ENCODE measurements around the gene ZNF24.

Gene ZNF24

GRCh38 chr18:35334821-35335220, 9.4 kb downstream of the ZNF24 start:
- Histone ChIP-seq H3K4me3 (ENCODE audit: insufficient read depth, low read depth, low read length) (no peak overlapping the region), H3K27ac (ENCODE audit: insufficient read depth, low read depth, low read length, poor library complexity, severe bottlenecking) (no peak overlapping the region), H3K9me3 (ENCODE audit: control insufficient read depth, low read length) (no peaks in the 10 kb centered on the region), H3K4me1 (ENCODE audit: control insufficient read depth, insufficient read depth, low read length) (no peaks in the 10 kb centered on the region), H3K27me3 (ENCODE audit: control insufficient read depth, insufficient read depth, low read length, poor library complexity, severe bottlenecking) (no peaks in the 10 kb centered on the region), H3K36me3 (ENCODE audit: control insufficient read depth, insufficient read depth, low read length) (peaks cover 41% of the 10 kb centered on the region)
- 93 to 95% methylated on average over 3 of the region's 3 CpGs for WGBS, 2 experiments

DNA sequence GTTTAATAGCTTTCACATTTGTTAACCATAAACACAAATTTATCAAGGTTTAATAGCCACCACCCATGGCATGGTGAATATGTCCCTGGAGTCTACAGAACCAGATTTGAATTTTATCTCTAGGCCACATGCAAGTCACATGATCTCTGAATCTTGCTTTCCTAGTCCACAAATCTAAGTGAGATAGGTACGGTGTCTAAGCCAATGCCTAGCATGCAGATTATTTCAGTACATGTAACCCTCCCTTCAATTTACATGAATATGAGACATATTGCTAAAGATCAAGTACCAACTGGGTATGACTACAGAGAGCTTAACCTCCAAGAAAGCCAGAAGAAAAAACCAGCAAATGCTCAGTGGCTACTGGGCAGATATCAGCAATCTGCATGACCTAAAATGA, 10.0 kb downstream of the ZNF24 start:
- Histone ChIP-seq H3K4me3 (ENCODE audit: insufficient read depth, low read depth, low read length) (no peak overlapping the region), H3K9me3 (ENCODE audit: control insufficient read depth, low read length) (no peaks in the 10 kb centered on the region), H3K27ac (ENCODE audit: insufficient read depth, low read depth, low read length, poor library complexity, severe bottlenecking) (no peak overlapping the region), H3K4me1 (ENCODE audit: control insufficient read depth, insufficient read depth, low read length) (no peaks in the 10 kb centered on the region), H3K36me3 (ENCODE audit: control insufficient read depth, insufficient read depth, low read length) (peaks cover 35% of the 10 kb centered on the region), H3K27me3 (ENCODE audit: control insufficient read depth, insufficient read depth, low read length, poor library complexity, severe bottlenecking) (no peaks in the 10 kb centered on the region)
- 92 to 100% methylated on average over 1 of the region's 1 CpG for WGBS, 2 experiments

GRCh38 chr18:35331367-35332087, 12.7 kb downstream of the ZNF24 start:
- no peaks in the 10 kb centered on the region for H3K4me1 ChIP-seq (ENCODE audit: control insufficient read depth, insufficient read depth, low read length)
- H3K36me3 ChIP-seq (ENCODE audit: control insufficient read depth, insufficient read depth, low read length), result peaks cover 22% of the 10 kb centered on the region
- H3K27ac ChIP-seq (ENCODE audit: insufficient read depth, low read depth, low read length, poor library complexity, severe bottlenecking), result no peak overlapping the region
- WGBS, 2 experiments, result 68 to 75% methylated on average over 4 of the region's 4 CpGs
- no peak overlapping the region for H3K4me3 ChIP-seq (ENCODE audit: insufficient read depth, low read depth, low read length)
- H3K9me3 ChIP-seq (ENCODE audit: control insufficient read depth, low read length), result no peaks in the 10 kb centered on the region
- no peaks in the 10 kb centered on the region for H3K27me3 ChIP-seq (ENCODE audit: control insufficient read depth, insufficient read depth, low read length, poor library complexity, severe bottlenecking)

DNA sequence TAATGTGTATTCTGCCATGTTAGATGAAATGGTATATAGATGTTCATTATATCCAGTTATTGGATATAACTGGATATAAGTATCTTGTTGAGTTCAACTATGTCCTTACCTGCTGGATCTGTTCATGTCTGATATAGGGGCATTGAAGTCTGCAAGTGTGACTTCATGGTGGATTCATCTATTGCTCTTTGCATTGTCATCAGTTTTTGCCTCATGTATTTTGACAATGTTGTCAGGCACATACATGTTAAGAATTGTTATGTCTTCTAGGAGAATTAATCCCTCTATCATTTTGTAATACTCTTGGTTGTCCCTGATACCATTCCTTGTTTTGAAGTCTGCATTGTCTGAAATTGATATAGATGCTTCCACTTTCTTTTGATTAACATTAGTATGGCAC, 15.4 kb downstream of the ZNF24 start:
- H3K27ac ChIP-seq (ENCODE audit: insufficient read depth, low read depth, low read length, poor library complexity, severe bottlenecking), result no peak overlapping the region
- peaks cover 7% of the 10 kb centered on the region for H3K36me3 ChIP-seq (ENCODE audit: control insufficient read depth, insufficient read depth, low read length)
- peaks cover 7% of the 10 kb centered on the region for H3K4me1 ChIP-seq (ENCODE audit: control insufficient read depth, insufficient read depth, low read length)
- no peaks in the 10 kb centered on the region for H3K9me3 ChIP-seq (ENCODE audit: control insufficient read depth, low read length)
- no peaks in the 10 kb centered on the region for H3K27me3 ChIP-seq (ENCODE audit: control insufficient read depth, insufficient read depth, low read length, poor library complexity, severe bottlenecking)
- H3K4me3 ChIP-seq (ENCODE audit: insufficient read depth, low read depth, low read length), result no peak overlapping the region

- Histone ChIP-seq H3K27me3 (ENCODE audit: control insufficient read depth, insufficient read depth, low read length, poor library complexity, severe bottlenecking) (no peaks in the 10 kb centered on the region), H3K4me3 (ENCODE audit: insufficient read depth, low read depth, low read length) (no peak overlapping the region), H3K4me1 (ENCODE audit: control insufficient read depth, insufficient read depth, low read length) (peaks cover 7% of the 10 kb centered on the region), H3K36me3 (ENCODE audit: control insufficient read depth, insufficient read depth, low read length) (no peaks in the 10 kb centered on the region), H3K27ac (ENCODE audit: insufficient read depth, low read depth, low read length, poor library complexity, severe bottlenecking) (no peak overlapping the region), H3K9me3 (ENCODE audit: control insufficient read depth, low read length) (no peaks in the 10 kb centered on the region)
- 77 to 83% methylated on average over 3 of the region's 3 CpGs for WGBS, 2 experiments
Observed at GRCh38 chr18:35326695-35327387, 17.4 kb downstream of the ZNF24 start.

DNA sequence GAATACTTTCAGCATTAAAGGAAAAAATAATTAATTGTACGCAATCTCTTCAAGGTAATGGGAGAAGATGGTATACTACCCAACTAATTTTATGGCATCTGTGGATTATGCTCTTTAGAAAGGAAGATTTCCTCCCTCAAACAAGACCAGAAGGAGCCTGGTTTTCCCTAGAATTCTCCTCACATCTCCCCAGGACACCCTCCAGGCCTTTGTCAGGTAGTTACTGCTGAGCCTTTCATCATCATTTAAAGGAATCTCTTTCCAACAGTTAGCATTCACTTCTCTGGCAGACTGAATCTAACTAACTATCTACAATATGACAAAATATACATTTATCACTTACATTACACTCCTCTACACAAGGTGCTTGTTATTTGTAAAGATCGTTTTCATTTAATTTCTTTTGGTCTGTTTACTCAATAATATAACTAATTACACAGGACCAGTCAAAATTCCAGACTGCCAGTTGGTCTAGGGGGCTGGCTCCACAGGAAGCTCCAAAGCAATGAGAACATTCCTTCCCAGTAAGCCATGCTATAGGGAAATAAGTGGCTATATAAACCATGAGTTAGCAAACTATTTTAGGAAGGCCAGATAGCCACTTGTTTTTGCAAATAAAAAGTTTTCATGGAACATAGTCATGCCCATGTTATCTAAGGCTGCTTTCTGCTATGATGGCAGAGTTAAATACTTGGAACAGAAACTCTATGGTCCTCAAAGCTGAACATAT, 19.1 kb downstream of the ZNF24 start:
- Histone ChIP-seq H3K9me3 (ENCODE audit: control insufficient read depth, low read length) (no peaks in the 10 kb centered on the region), H3K36me3 (ENCODE audit: control insufficient read depth, insufficient read depth, low read length) (no peaks in the 10 kb centered on the region), H3K4me1 (ENCODE audit: control insufficient read depth, insufficient read depth, low read length) (peaks cover 7% of the 10 kb centered on the region), H3K4me3 (ENCODE audit: insufficient read depth, low read depth, low read length) (no peak overlapping the region), H3K27me3 (ENCODE audit: control insufficient read depth, insufficient read depth, low read length, poor library complexity, severe bottlenecking) (no peaks in the 10 kb centered on the region), H3K27ac (ENCODE audit: insufficient read depth, low read depth, low read length, poor library complexity, severe bottlenecking) (no peak overlapping the region)
- WGBS, 2 experiments, result 100% methylated on average over 1 of the region's 2 CpGs; no CpG with 5 or more reads in 1 of the 2 experiments

DNA sequence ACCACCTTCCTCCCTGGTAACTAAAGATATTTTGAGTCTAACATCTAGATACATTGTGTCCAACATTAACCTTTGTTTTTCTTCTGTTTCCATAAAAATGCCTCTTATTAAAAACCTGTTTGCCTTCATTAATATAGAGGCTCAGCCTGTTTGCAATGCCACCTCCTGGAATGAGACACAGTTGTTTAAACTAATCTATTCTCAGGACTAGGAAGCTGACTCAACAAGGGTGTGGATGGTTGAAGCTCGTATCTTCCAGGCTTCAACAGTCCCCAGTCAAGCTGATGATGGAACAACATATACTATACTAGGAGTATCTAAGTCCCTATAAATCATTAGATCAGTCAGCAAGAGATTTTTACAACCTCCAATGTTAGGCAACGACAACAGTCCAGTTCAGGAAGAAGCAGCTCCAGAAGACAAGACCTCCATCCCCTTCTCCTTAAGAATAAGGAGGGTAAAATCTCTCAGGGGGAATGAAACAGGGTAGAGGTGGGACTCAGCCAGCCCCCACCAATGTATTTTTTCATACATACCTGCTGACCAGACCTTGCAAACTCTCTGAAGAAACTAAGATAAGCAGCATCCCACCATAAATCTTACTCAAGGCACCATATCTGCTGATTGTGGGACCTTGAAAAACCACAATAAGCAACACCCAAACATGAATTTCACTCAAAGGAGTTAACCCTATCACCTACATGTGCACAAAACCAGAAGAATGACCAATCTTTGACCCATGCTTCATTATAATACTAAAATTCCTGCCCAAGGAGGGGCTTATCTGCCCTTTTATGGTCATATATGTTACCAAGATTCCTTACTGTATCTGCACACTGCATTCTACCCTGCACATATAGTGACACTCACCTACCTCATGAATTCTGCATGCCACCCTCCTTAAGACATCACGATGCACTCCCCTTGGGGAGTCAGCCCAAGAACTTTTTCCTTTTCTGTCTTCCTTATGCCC, 21.4 kb downstream of the ZNF24 start:
- H3K4me1 ChIP-seq (ENCODE audit: control insufficient read depth, insufficient read depth, low read length), result peaks cover 7% of the 10 kb centered on the region
- no peaks in the 10 kb centered on the region for H3K9me3 ChIP-seq (ENCODE audit: control insufficient read depth, low read length)
- no peaks in the 10 kb centered on the region for H3K27me3 ChIP-seq (ENCODE audit: control insufficient read depth, insufficient read depth, low read length, poor library complexity, severe bottlenecking)
- no peaks in the 10 kb centered on the region for H3K36me3 ChIP-seq (ENCODE audit: control insufficient read depth, insufficient read depth, low read length)
- H3K27ac ChIP-seq (ENCODE audit: insufficient read depth, low read depth, low read length, poor library complexity, severe bottlenecking), result no peak overlapping the region
- H3K4me3 ChIP-seq (ENCODE audit: insufficient read depth, low read depth, low read length), result no peak overlapping the region
- WGBS, 2 experiments, result 79 to 99% methylated on average over 1 to 3 of the region's 3 CpGs

GRCh38 chr18:35311496-35311895, 32.7 kb downstream of the ZNF24 start:
- Histone ChIP-seq H3K4me3 (ENCODE audit: insufficient read depth, low read depth, low read length) (no peak overlapping the region), H3K36me3 (ENCODE audit: control insufficient read depth, insufficient read depth, low read length) (peaks cover 19% of the 10 kb centered on the region), H3K4me1 (ENCODE audit: control insufficient read depth, insufficient read depth, low read length) (no peaks in the 10 kb centered on the region), H3K27ac (ENCODE audit: insufficient read depth, low read depth, low read length, poor library complexity, severe bottlenecking) (no peak overlapping the region), H3K9me3 (ENCODE audit: control insufficient read depth, low read length) (no peaks in the 10 kb centered on the region), H3K27me3 (ENCODE audit: control insufficient read depth, insufficient read depth, low read length, poor library complexity, severe bottlenecking) (no peaks in the 10 kb centered on the region)
- 91 to 100% methylated on average over 2 of the region's 2 CpGs for WGBS, 2 experiments

DNA sequence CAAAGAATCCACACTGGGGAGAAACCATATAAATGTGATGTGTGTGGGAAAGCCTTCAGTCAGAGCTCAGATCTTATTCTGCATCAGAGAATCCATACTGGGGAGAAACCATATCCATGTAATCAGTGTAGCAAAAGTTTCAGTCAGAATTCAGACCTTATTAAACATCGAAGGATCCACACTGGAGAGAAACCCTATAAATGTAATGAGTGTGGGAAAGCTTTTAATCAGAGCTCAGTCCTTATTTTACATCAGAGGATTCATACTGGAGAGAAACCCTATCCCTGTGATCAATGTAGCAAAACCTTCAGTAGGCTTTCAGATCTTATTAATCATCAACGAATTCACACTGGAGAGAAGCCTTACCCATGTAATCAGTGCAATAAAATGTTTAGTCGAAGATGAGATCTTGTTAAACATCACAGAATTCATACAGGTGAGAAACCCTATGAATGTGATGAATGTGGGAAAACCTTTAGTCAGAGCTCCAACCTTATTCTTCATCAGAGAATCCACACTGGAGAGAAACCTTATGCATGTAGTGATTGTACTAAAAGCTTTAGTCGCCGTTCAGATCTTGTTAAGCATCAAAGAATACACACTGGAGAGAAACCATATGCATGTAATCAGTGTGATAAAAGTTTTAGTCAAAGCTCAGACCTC, 37.5 kb downstream of the ZNF24 start:
- no peak overlapping the region for H3K27ac ChIP-seq (ENCODE audit: insufficient read depth, low read depth, low read length, poor library complexity, severe bottlenecking)
- no peaks in the 10 kb centered on the region for H3K27me3 ChIP-seq (ENCODE audit: control insufficient read depth, insufficient read depth, low read length, poor library complexity, severe bottlenecking)
- WGBS, 2 experiments, result 97 to 100% methylated on average over 1 to 5 of the region's 5 CpGs
- no peak overlapping the region for H3K4me3 ChIP-seq (ENCODE audit: insufficient read depth, low read depth, low read length)
- peaks cover 2% of the 10 kb centered on the region for H3K9me3 ChIP-seq (ENCODE audit: control insufficient read depth, low read length)
- H3K36me3 ChIP-seq (ENCODE audit: control insufficient read depth, insufficient read depth, low read length), result peaks cover 52% of the 10 kb centered on the region
- no peaks in the 10 kb centered on the region for H3K4me1 ChIP-seq (ENCODE audit: control insufficient read depth, insufficient read depth, low read length)

Data from ectodermal cell (in vitro differentiated cells).